SK-N-SH treated with all-trans-retinoic acid at 6 μM for 48 hours (cell line): ENCODE data around the gene DERL3.

ENCODE experiments used
- ATAC-seq: fragments of 200-7000 bp; cut with Tn5 transposase; 3 replicates; pipeline ENCODE4 v1.9.1; 2020; ENCODE audit warnings: mild to moderate bottlenecking, moderate library complexity
- BACH2 ChIP-seq: fragments of 250-450 bp; sonication (Bioruptor Pico); IDR thresholded peaks from 2 replicates; pipeline ENCODE4 v1.9.0; 2021; ENCODE audit warnings: mild to moderate bottlenecking, borderline replicate concordance
- ESRRG ChIP-seq: fragments of 250-450 bp; sonication (Bioruptor Pico); IDR thresholded peaks from 2 replicates; pipeline ENCODE4 v1.6.1; 2021; ENCODE audit warnings: mild to moderate bottlenecking
- GLIS3 ChIP-seq: fragments of 250-450 bp; sonication (Bioruptor Pico); IDR thresholded peaks from 2 replicates; pipeline ENCODE4 v1.5.0; 2020; ENCODE audit warnings: mild to moderate bottlenecking, moderate library complexity
- ISL1 ChIP-seq: fragments of 250-450 bp; sonication (Bioruptor Pico); IDR thresholded peaks from 2 replicates; pipeline ENCODE4 v2.1.2; 2022; ENCODE audit warnings: mild to moderate bottlenecking, moderate library complexity
- OSR1 ChIP-seq: fragments of 250-450 bp; sonication (Bioruptor Pico); IDR thresholded peaks from 2 replicates; pipeline ENCODE4 v1.8.0; 2022; ENCODE audit warnings: moderate library complexity, mild to moderate bottlenecking, inconsistent platforms
- PPARA ChIP-seq: fragments of 250-450 bp; sonication (Bioruptor Pico); IDR thresholded peaks from 2 replicates; pipeline ENCODE4 v1.5.0; 2020; ENCODE audit warnings: mild to moderate bottlenecking, borderline replicate concordance
- SNAI2 ChIP-seq: fragments of 250-450 bp; sonication (Bioruptor Pico); IDR thresholded peaks from 2 replicates; pipeline ENCODE4 v1.5.0; 2020; ENCODE audit warnings: mild to moderate bottlenecking, moderate library complexity
- TOX ChIP-seq: fragments of 250-450 bp; sonication (Bioruptor Pico); IDR thresholded peaks from 2 replicates; pipeline ENCODE4 v1.8.0; 2021; ENCODE audit warnings: mild to moderate bottlenecking, moderate library complexity, borderline replicate concordance
- ZC3H10 ChIP-seq: fragments of 250-450 bp; sonication (Bioruptor Pico); IDR thresholded peaks from 2 replicates; pipeline ENCODE4 v1.5.1; 2021; ENCODE audit warnings: mild to moderate bottlenecking, moderate library complexity
- ZFP3 ChIP-seq: fragments of 250-450 bp; sonication (Bioruptor Pico); IDR thresholded peaks from 2 replicates; pipeline ENCODE4 v1.5.0; 2020; ENCODE audit warnings: mild to moderate bottlenecking, moderate library complexity
- ZFP30 ChIP-seq: fragments of 450-650 bp; formaldehyde crosslinking; IDR thresholded peaks from 2 replicates; pipeline ENCODE4 v1.5.0; 2022; ENCODE audit warnings: mild to moderate bottlenecking, moderate library complexity
- ZNF565 ChIP-seq: fragments of 450-650 bp; formaldehyde crosslinking; conservative IDR thresholded peaks from 2 replicates; pipeline ENCODE4 v1.5.0; 2020; ENCODE audit warnings: low read depth, mild to moderate bottlenecking, moderate library complexity
- ZNF70 ChIP-seq: fragments of 450-650 bp; formaldehyde crosslinking; IDR thresholded peaks from 2 replicates; pipeline ENCODE4 v1.5.0; 2020; ENCODE audit warnings: mild to moderate bottlenecking, moderate library complexity
- TF ChIP-seq, protein P1 (sequence below): fragments of 250-450 bp; sonication (Bioruptor Pico); IDR thresholded peaks from 2 replicates; pipeline ENCODE4 v1.5.1; 2021; ENCODE audit warnings: mild to moderate bottlenecking, moderate library complexity
- TF ChIP-seq, protein P2 (sequence below): fragments of 250-450 bp; sonication (Bioruptor Pico); IDR thresholded peaks from 2 replicates; pipeline ENCODE4 v1.8.0; 2021; ENCODE audit warnings: low read depth, mild to moderate bottlenecking, moderate library complexity, borderline replicate concordance
- TF ChIP-seq, protein P3 (sequence below): fragments of 250-450 bp; sonication (Bioruptor Pico); IDR thresholded peaks from 2 replicates; pipeline ENCODE4 v1.5.0; 2020; ENCODE audit warnings: mild to moderate bottlenecking, moderate library complexity
- TF ChIP-seq, protein P4 (sequence below): fragments of 250-450 bp; sonication (Bioruptor Pico); IDR thresholded peaks from 2 replicates; pipeline ENCODE4 v1.5.1; 2020; ENCODE audit warnings: low read depth, mild to moderate bottlenecking, moderate library complexity

Gene DERL3

DNA sequence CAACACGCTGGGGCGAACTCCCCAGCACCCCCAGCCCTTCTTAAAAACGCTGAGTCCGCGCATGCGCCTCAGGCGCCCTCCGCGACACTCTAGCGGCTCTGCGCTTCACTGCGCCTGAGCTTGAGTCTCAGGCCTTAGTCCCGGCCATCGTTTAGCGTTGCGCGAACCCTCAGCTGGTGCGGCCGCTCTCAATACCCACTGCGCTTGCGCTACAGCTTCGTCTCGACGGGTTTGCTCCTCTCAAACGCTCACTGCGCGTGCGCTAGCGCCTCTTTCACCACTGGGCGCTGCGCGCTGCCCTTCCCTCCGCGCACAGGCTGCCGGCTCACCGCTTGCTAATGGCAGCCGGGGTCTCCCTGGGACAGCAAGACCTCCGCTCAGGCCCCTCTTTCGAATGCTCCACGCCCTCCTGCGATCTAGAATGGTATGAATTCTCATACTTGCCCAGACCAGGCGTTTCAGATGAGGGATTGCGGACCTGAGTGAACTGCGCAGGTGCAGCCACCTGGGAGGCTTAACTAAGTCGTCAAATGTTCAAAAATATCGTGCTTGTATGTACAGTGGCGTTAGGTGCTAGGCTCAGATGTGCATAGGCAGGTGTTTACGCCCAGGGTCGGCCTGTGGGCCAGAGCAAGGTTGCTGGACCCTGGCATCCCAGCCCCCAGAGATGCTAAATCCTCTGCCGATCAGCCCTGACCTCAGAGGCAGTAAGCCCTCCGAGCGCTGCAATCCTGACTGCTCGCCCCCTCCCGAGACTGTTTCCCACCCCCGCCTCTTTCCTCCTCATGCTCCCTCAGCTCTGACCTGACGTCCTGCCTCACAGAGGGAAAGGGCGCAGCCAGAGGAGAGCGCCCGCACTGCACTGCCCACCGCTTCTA, 19.0 kb upstream of the DERL3 start, which contains the start of gene SLC2A11:
TSS of gene SLC2A11 (plus strand) at position 270 of the 878 bp plus-strand sequence. CDS start at position 395, 125 bp downstream.
- ATAC-seq = peak; percentile 96
- no peak for TF ChIP-seq ISL1
- TF ChIP-seq OSR1 (CRISPR knock-in tag) = no peak
- TF ChIP-seq, protein P1, sequence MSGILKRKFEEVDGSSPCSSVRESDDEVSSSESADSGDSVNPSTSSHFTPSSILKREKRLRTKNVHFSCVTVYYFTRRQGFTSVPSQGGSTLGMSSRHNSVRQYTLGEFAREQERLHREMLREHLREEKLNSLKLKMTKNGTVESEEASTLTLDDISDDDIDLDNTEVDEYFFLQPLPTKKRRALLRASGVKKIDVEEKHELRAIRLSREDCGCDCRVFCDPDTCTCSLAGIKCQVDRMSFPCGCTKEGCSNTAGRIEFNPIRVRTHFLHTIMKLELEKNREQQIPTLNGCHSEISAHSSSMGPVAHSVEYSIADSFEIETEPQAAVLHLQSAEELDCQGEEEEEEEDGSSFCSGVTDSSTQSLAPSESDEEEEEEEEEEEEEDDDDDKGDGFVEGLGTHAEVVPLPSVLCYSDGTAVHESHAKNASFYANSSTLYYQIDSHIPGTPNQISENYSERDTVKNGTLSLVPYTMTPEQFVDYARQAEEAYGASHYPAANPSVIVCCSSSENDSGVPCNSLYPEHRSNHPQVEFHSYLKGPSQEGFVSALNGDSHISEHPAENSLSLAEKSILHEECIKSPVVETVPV (CRISPR knock-in tag) = no peak
- TF ChIP-seq ZNF70 (CRISPR knock-in tag) = peak; percentile 10; the same call in 1 of the 2 replicates
- no peak for TF ChIP-seq ZNF565
- TF ChIP-seq, protein P2, sequence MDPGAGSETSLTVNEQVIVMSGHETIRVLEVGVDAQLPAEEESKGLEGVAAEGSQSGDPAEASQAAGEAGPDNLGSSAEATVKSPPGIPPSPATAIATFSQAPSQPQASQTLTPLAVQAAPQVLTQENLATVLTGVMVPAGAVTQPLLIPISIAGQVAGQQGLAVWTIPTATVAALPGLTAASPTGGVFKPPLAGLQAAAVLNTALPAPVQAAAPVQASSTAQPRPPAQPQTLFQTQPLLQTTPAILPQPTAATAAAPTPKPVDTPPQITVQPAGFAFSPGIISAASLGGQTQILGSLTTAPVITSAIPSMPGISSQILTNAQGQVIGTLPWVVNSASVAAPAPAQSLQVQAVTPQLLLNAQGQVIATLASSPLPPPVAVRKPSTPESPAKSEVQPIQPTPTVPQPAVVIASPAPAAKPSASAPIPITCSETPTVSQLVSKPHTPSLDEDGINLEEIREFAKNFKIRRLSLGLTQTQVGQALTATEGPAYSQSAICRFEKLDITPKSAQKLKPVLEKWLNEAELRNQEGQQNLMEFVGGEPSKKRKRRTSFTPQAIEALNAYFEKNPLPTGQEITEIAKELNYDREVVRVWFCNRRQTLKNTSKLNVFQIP (CRISPR knock-in tag) = no peak
- TF ChIP-seq, all 23 proteins: peak for 1

DNA sequence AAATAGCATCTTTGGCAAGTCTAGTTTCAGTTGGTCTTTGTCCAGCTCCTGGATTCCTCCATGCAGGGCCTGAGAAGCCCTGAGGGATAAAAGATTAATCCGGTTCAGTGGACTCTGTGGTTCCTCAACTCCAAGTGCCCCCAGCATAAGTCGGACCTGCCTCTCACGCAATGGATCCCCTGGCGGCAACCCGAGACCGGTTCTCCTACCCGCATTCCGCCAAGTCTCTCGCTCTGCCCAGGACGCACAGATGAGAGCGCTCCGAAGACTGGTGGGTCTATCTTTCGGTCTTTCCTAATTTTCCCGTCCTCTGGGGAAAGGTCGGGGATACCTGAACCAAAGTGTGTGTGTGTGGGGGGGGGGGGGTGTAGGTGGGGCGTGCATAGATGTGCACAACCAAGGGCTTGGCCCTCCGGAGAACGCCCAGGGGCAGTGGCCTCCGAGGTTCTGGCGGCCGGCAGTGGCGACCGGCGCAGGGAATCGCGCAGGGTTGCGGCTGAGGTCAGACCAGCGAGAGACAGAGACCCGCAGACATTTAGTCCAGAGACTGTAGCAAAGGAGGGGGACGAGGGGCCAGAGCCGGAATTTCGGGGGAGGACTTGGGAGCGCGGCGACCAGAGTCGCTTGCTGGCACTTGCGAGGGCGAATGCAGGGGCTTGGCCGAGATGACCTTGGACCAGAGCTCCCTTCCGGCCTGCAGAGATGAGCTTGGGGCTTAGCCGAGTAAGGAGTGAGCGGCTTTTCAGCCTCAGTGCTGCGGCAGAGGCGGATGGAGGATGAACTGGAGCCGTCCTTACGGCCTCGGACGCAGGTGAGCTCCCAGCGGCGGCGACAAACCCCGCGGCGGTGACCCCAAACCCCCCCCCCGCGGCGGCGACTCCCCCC, 18.2 kb upstream of the DERL3 start:
- ATAC-seq = peak; percentile 68
- TF ChIP-seq, protein P3, sequence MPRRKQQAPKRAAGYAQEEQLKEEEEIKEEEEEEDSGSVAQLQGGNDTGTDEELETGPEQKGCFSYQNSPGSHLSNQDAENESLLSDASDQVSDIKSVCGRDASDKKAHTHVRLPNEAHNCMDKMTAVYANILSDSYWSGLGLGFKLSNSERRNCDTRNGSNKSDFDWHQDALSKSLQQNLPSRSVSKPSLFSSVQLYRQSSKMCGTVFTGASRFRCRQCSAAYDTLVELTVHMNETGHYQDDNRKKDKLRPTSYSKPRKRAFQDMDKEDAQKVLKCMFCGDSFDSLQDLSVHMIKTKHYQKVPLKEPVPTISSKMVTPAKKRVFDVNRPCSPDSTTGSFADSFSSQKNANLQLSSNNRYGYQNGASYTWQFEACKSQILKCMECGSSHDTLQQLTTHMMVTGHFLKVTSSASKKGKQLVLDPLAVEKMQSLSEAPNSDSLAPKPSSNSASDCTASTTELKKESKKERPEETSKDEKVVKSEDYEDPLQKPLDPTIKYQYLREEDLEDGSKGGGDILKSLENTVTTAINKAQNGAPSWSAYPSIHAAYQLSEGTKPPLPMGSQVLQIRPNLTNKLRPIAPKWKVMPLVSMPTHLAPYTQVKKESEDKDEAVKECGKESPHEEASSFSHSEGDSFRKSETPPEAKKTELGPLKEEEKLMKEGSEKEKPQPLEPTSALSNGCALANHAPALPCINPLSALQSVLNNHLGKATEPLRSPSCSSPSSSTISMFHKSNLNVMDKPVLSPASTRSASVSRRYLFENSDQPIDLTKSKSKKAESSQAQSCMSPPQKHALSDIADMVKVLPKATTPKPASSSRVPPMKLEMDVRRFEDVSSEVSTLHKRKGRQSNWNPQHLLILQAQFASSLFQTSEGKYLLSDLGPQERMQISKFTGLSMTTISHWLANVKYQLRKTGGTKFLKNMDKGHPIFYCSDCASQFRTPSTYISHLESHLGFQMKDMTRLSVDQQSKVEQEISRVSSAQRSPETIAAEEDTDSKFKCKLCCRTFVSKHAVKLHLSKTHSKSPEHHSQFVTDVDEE (CRISPR knock-in tag) = peak; percentile 30; the same call in 1 of the 2 replicates
- no peak for TF ChIP-seq ZNF565
- TF ChIP-seq GLIS3 (CRISPR knock-in tag) = 0 out of 2 replicates have a peak, but pooled peaks have one; percentile 51

DNA sequence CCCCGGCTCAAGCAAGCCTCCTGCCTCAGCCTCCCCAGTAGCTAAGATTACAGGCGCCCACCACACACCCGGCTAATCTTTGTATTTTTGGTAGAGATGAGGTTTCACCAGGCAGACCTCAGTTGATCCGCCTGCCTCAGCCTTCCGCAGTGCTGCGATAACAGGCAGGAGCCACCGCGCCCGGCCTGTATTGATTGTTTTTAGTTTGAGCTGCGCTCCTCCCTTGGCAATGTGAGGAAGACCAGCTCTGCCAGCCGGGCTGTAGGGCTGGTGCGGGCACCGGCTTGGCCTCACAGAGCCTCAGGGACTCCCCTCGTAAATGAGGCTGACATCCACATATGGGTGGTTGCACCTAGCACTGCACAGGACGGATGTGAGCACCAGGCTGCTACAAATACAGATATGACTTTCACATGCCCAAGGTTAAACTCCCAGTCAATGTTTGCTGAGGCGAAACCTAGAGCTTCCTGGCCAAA, 11.4 kb upstream of the DERL3 start:
- ATAC-seq = no peak
- TF ChIP-seq ZC3H10 (CRISPR knock-in tag) = no peak
- TF ChIP-seq, protein P2 (CRISPR knock-in tag) = no peak

DNA sequence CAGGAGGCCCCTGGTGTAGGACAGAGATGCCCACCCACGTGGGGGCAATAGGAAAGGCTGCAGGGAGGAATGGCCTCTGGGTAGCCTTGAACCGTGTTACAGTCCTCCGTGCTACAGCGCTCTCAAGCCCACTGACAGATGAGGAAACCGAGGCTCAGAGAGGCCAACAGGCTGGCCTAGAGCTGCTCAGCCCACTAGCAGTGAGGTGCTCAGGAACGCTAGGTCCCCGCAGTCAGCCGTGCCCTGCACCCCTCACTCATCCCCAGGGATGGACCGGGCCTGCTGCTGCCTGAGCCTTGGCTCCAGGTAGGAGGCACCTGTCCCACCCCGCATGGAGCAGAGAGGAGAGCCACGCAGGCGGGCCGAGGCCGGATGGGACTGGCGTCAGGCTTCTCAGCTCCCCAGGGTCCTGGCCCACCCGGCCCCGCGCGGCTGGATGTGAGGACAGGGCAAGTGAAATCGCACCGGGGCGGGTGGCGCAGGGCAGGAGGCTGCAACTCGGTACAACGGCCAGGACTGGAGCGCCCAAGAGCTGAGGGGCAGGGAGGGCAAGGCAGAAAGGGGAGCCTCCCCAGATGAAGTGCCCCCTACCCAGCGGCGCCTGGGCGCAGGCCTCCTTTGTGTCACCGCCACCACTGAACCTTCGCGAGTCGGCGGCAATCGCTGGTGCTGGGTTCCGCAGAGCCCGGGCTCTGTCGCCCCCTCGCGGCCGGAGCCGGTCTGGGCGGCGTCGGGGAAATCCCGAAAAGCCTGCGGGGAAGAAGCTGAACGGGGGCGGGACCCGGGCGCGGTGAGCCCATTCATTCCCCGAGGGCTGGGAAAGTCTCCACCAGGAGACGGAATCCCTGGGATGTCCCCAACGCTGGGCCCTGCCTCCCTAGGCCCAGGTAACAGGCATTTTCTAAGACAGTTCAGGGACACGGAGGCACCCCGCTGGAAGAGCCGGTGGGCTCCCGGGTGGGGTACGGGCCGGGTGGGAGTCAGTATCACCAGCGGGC, 10.5 kb upstream of the DERL3 start:
- peak; percentile 91 for ATAC-seq
- TF ChIP-seq GLIS3 (CRISPR knock-in tag) = no peak
- no peak for TF ChIP-seq ZNF70 (CRISPR knock-in tag)
- TF ChIP-seq SNAI2 (CRISPR knock-in tag) = no peak
- TF ChIP-seq PPARA = no peak
- TF ChIP-seq ZFP3 (CRISPR knock-in tag) = no peak
- no peak for TF ChIP-seq ZC3H10 (CRISPR knock-in tag)
- TF ChIP-seq ZFP30 = no peak
- no peak for TF ChIP-seq ESRRG (CRISPR knock-in tag)
- TF ChIP-seq, protein P4, sequence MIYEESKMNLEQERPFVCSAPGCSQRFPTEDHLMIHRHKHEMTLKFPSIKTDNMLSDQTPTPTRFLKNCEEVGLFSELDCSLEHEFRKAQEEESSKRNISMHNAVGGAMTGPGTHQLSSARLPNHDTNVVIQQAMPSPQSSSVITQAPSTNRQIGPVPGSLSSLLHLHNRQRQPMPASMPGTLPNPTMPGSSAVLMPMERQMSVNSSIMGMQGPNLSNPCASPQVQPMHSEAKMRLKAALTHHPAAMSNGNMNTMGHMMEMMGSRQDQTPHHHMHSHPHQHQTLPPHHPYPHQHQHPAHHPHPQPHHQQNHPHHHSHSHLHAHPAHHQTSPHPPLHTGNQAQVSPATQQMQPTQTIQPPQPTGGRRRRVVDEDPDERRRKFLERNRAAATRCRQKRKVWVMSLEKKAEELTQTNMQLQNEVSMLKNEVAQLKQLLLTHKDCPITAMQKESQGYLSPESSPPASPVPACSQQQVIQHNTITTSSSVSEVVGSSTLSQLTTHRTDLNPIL = no peak
- TF ChIP-seq BACH2 (CRISPR knock-in tag) = no peak
- TF ChIP-seq OSR1 (CRISPR knock-in tag) = no peak
- no peak for TF ChIP-seq ISL1
- TF ChIP-seq TOX (CRISPR knock-in tag) = no peak
- TF ChIP-seq, protein P2 (CRISPR knock-in tag) = no peak
- TF ChIP-seq, protein P1 (CRISPR knock-in tag) = no peak
